Measurements from ENCODE around the gene CCDC190. TPM values are rescaled to one million over a fixed set of nuclear protein-coding genes. Genes with fewer than 3 reads are reported as not detected.

The CCDC190 gene
- total RNA-seq (2012; rRNA removed): 0.28 and 0.36 TPM in 2 replicates
- polyA plus RNA-seq (2012; rRNA removed): 0.10 and 0.37 TPM in 2 replicates
- 0.03 TPM in 1 of 2 replicates, not detected in the other for polyA plus RNA-seq (2012; cell fraction: cytosol; rRNA removed)
- polyA plus RNA-seq (2012; cell fraction: nucleus; rRNA removed; ENCODE audit: low replicate concordance): 0.07 and 0.25 TPM in 2 replicates
- Bru-seq, nascent RNA: percentile 5 among the genes with signal in this experiment
- not detected for BruChase-seq, experiment 1, labeled RNA remaining after a 6-hour chase
- percentile 10 among the genes with signal in this experiment for BruChase-seq, experiment 2, labeled RNA remaining after a 2-hour chase
- long read RNA-seq: 0 reads

DNA sequence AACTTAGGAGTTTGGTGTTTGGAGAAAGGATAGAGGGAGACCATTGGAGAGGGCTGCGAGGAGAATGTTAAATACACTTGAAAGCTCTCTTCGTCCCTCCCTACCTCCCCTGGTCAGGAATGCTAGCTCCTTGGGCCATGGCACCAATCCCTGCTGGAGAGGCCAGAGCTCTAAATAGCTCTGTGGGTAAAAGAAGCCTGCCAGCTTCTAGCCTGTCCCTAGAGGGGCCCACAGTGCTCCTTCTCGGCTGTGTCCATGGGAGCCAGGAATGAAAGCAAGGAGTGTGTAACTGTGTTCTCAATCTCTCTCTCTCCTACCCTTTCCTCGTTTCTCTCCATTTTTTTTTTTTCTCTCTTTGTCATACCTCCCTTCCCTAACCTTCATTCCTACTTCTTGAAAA, at the start of gene CCDC190:
Gene CCDC190 (minus strand): TSS at position 75 of the 400 bp plus-strand sequence. CDS start 1,529 bp downstream, outside the sequence.
- dilution Hi-C loops (cut with HindIII; ENCODE audit: low sequenced_read_pairs, unreplicated experiment): loop anchor here (25.0 kb wide), 2 partner anchors 201 to 451 kb away; partner anchors contain the start of genes NUF2 and RGS4
- Histone ChIP-seq H4K91ac (ENCODE audit: insufficient read depth, low read depth, low read length) (no peak within 1 kb of the TSS), H3K4ac (ENCODE audit: low read depth, low read length) (peak within 1 kb of the TSS; percentile 13; the same call in 1 of the 2 replicates), H2AFZ (replicated peaks; ENCODE audit: low read length, poor library complexity) (peak within 1 kb of the TSS; percentile 52), H3K23ac (ENCODE audit: low read depth, low read length) (no peak within 1 kb of the TSS), H3K36me3 (ENCODE audit: control insufficient read depth, insufficient read depth, low read length) (no peaks in the 10 kb centered on the region), H3K9ac (ENCODE audit: low read depth, low read length) (no peak within 1 kb of the TSS), H2BK5ac (ENCODE audit: low read depth, low read length, poor library complexity, severe bottlenecking) (no peak within 1 kb of the TSS), H3K4me2 (ENCODE audit: low read depth, low read length) (no peak within 1 kb of the TSS), H3K9me1 (ENCODE audit: insufficient read depth, low read length) (no peaks in the 10 kb centered on the region), H3K27ac (ENCODE audit: insufficient read depth, low read length) (no peak within 1 kb of the TSS), H3K14ac (replicated peaks; ENCODE audit: low read depth, low read length) (0 out of 2 replicates have a peak within 1 kb of the TSS, but pooled peaks have one; percentile 16), H3K79me1 (ENCODE audit: low read depth in 1 of 2, low read length in 2 of 2) (no peaks in the 10 kb centered on the region), H2BK15ac (ENCODE audit: low read depth, low read length) (no peak within 1 kb of the TSS), H4K20me1 (ENCODE audit: insufficient read depth, low read length) (no peaks in the 10 kb centered on the region), H2BK20ac (ENCODE audit: low read depth, low read length) (no peak within 1 kb of the TSS), H3K18ac (ENCODE audit: low read depth, low read length) (no peak within 1 kb of the TSS), H2BK120ac (ENCODE audit: low read depth, low read length) (peak within 1 kb of the TSS; percentile 11; the same call in 1 of the 2 replicates), H4K5ac (ENCODE audit: low read depth, low read length) (no peak within 1 kb of the TSS), H4K8ac (ENCODE audit: low read depth in 2 of 2, low read length in 2 of 2) (0 out of 4 replicates have a peak within 1 kb of the TSS, but pooled peaks of 1 of the 2 experiments have one; percentile 29), H3K27me3 (ENCODE audit: control insufficient read depth, insufficient read depth, low read length) (no peaks in the 10 kb centered on the region), H3K9me3 (ENCODE audit: control insufficient read depth, insufficient read depth, low read length) (no peaks in the 10 kb centered on the region), H3K4me1 (ENCODE audit: control insufficient read depth, insufficient read depth, low read length) (peaks cover 1% of the 10 kb centered on the region; the same call in 1 of the 2 replicates), H3K56ac (ENCODE audit: extremely low read depth, insufficient read depth, low read length) (no peak within 1 kb of the TSS), H2AK5ac (ENCODE audit: low read depth, low read length) (no peak within 1 kb of the TSS), H3K4me3 (ENCODE audit: insufficient read depth, low read depth, low read length) (no peak within 1 kb of the TSS), H2AK9ac (replicated peaks; ENCODE audit: low read depth, low read length, poor library complexity) (no peak within 1 kb of the TSS)
- ChIA-PET CTCF (interaction anchor here (1.2 kb wide), 2 partner anchors 13 to 14 kb away, joined by 4 read pairs; no protein-coding TSS in a partner anchor), POLR2A (ENCODE audit: unreplicated experiment) (interaction anchor here (0.6 to 0.7 kb wide), 2 partner anchors 225 to 1697 kb away, joined by 3 to 6 read pairs; no protein-coding TSS in a partner anchor)
- WGBS, 2 experiments (ENCODE audit: extremely low coverage in 2 of 2, insufficient read length in 1 of 2): no CpG with 5 or more reads among the region's 4 CpGs
- in situ Hi-C loops (cut with MboI; ENCODE audit: low sequenced_read_pairs): no loop called here
- no peak for DNase-seq
- BruUV-seq (replicated peaks): no TSS peak
- peak; percentile 69 for ATAC-seq (ENCODE audit: low read depth)
- intact Hi-C loops (cut with micrococcal nuclease): no loop called here
- TF ChIP-seq MAZ (IDR thresholded peaks at IDR 0.05; ENCODE audit: borderline replicate concordance, low read depth, low read length) (no peak), MXI1 (IDR thresholded peaks at IDR 0.05; ENCODE audit: borderline replicate concordance, low read depth, low read length) (no peak), RFX5 (IDR thresholded peaks at IDR 0.05; ENCODE audit: low read depth, low read length) (no peak), MAFK (IDR thresholded peaks at IDR 0.05; ENCODE audit: low read depth, low read length) (no peak), NFE2L2 (IDR thresholded peaks at IDR 0.05; ENCODE audit: low read depth, low read length) (no peak), RAD21 (IDR thresholded peaks at IDR 0.05; ENCODE audit: low read length) (no peak), FOS (IDR thresholded peaks at IDR 0.05; ENCODE audit: low read depth, low read length) (no peak), BHLHE40 (IDR thresholded peaks at IDR 0.05; ENCODE audit: low read depth, low read length) (no peak), RCOR1 (IDR thresholded peaks at IDR 0.05; ENCODE audit: insufficient replicate concordance, low read length) (no peak), CHD1 (IDR thresholded peaks at IDR 0.05; ENCODE audit: low read depth, low read length) (no peak), SMC3 (IDR thresholded peaks at IDR 0.05; ENCODE audit: low read depth, low read length) (no peak), POLR2A (IDR thresholded peaks at IDR 0.05; ENCODE audit: low read depth, low read length) (no peak), CEBPB (IDR thresholded peaks at IDR 0.05; ENCODE audit: low read depth, low read length) (no peak)
- TF ChIP-seq, protein P1, sequence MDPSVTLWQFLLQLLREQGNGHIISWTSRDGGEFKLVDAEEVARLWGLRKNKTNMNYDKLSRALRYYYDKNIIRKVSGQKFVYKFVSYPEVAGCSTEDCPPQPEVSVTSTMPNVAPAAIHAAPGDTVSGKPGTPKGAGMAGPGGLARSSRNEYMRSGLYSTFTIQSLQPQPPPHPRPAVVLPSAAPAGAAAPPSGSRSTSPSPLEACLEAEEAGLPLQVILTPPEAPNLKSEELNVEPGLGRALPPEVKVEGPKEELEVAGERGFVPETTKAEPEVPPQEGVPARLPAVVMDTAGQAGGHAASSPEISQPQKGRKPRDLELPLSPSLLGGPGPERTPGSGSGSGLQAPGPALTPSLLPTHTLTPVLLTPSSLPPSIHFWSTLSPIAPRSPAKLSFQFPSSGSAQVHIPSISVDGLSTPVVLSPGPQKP (IDR thresholded peaks at IDR 0.05; ENCODE audit: borderline replicate concordance, low read depth, low read length): no peak
- TF ChIP-seq, protein P2, sequence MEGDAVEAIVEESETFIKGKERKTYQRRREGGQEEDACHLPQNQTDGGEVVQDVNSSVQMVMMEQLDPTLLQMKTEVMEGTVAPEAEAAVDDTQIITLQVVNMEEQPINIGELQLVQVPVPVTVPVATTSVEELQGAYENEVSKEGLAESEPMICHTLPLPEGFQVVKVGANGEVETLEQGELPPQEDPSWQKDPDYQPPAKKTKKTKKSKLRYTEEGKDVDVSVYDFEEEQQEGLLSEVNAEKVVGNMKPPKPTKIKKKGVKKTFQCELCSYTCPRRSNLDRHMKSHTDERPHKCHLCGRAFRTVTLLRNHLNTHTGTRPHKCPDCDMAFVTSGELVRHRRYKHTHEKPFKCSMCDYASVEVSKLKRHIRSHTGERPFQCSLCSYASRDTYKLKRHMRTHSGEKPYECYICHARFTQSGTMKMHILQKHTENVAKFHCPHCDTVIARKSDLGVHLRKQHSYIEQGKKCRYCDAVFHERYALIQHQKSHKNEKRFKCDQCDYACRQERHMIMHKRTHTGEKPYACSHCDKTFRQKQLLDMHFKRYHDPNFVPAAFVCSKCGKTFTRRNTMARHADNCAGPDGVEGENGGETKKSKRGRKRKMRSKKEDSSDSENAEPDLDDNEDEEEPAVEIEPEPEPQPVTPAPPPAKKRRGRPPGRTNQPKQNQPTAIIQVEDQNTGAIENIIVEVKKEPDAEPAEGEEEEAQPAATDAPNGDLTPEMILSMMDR (conservative IDR thresholded peaks at IDR 0.05; ENCODE audit: low read depth, low read length): no peak

Data from IMR-90 (cell line).